Measurements from ENCODE around the gene ABCG1. TPM values are rescaled to one million over a fixed set of nuclear protein-coding genes. Genes with fewer than 3 reads are reported as not detected.

ABCG1 gene
- total and polyA plus RNA-seq, 2 experiments from 2014 or later = 8.4 to 10.7 TPM

DNA sequence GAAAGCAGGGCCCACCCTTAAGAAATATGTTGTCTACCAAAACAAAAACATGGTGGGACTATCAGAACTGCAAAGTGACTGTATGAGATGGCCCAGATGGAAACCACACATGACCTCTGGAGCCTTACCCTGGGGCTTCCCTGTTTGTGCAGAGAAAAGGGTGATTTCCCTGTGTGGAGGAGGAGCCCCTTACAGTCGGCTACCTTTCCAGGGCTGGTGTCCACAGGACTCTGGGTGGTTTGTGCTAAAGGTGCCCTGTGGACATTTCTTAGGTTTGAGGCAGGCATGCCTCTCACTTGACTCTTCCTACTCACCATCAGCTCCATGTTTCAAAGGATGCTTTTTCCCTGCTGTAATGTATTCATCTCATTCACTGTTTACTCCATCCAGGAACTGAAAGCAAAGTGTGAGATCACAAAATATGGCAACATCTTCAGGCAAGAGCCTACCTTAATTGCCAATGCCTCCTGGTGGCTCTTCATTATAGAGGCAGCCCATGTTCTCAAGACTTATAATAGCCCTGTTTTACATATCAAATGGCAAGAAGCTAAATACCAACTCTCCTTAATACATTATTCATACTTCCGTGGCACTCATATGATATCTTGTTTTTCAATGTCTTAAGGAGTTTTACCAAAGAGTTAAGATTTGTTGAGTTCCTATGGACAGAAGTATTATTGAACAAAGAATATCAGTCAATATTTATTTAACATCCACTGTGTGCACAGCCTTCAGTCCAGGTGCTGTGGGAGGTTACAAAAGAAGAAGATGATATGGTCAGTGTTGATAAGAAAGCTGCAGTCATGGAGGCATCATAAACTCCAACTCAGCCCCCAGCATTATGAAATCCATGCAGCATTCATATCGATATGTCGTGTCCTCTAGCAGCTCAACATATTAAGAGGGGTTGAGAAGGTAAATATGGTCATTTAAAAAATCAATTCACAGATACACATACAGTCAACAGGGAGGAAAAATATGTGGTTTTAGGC is 111.7 kb downstream of the ABCG1 start:
- H3K4me1 ChIP-seq (ENCODE audit: insufficient read depth) = peaks cover 25% of the 10 kb centered on the region
- no peak overlapping the region for H2AFZ ChIP-seq
- H3K27me3 ChIP-seq = no peaks in the 10 kb centered on the region
- TF ChIP-seq EZH2phosphoT487 (IDR thresholded peaks at IDR 0.05; ENCODE audit: low read depth, severe bottlenecking, unreplicated experiment) (no peak), EZH2 (IDR thresholded peaks at IDR 0.05; ENCODE audit: borderline replicate concordance) (no peak)
- TF ChIP-seq, protein P1, sequence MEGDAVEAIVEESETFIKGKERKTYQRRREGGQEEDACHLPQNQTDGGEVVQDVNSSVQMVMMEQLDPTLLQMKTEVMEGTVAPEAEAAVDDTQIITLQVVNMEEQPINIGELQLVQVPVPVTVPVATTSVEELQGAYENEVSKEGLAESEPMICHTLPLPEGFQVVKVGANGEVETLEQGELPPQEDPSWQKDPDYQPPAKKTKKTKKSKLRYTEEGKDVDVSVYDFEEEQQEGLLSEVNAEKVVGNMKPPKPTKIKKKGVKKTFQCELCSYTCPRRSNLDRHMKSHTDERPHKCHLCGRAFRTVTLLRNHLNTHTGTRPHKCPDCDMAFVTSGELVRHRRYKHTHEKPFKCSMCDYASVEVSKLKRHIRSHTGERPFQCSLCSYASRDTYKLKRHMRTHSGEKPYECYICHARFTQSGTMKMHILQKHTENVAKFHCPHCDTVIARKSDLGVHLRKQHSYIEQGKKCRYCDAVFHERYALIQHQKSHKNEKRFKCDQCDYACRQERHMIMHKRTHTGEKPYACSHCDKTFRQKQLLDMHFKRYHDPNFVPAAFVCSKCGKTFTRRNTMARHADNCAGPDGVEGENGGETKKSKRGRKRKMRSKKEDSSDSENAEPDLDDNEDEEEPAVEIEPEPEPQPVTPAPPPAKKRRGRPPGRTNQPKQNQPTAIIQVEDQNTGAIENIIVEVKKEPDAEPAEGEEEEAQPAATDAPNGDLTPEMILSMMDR (IDR thresholded peaks at IDR 0.05; ENCODE audit: poor library complexity) = no peak
- no peaks in the 10 kb centered on the region for H4K20me1 ChIP-seq (ENCODE audit: insufficient read depth, poor library complexity, severe bottlenecking)
- peak overlapping the region; percentile 34 for H3K4me2 ChIP-seq
- H3K27ac ChIP-seq = peak overlapping the region; percentile 80
- DNase-seq (ENCODE audit: low spot score) = no peak
- no peaks in the 10 kb centered on the region for H3K36me3 ChIP-seq (replicated peaks; ENCODE audit: insufficient read depth, low read depth)
- no peaks in the 10 kb centered on the region for H3K9me3 ChIP-seq (ENCODE audit: low read depth)
- WGBS (ENCODE audit: low lambda C conversion rate, missing lambda C conversion rate) = 56% methylated on average over 4 of the region's 4 CpGs
- no peaks in the 10 kb centered on the region for H3K79me2 ChIP-seq
- no peaks in the 10 kb centered on the region for H3K9me2 ChIP-seq (replicated peaks; ENCODE audit: insufficient read depth)
- no peak overlapping the region for H3K4me3 ChIP-seq

DNA sequence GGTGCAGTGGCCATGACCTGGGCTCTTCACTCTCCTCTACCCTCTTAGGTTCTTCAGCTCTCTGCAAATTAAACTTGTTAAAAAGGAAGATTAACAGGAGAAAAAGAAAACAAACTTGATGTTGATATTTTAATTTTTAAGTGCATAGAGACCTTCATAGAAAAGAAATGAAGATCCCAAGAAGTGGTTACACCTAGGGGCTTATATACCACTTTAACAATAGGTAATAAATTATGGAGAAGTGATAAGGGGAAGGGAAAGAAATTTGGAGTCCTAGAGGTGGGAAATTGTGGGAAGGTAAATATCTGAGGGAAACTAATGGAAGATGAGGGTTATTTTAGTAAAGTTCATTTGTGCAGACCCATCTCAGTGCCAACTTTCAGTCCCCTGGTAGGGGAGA is 112.7 kb downstream of the ABCG1 start:
- H3K27me3 ChIP-seq = no peaks in the 10 kb centered on the region
- peak overlapping the region; percentile 80 for H3K27ac ChIP-seq
- no peaks in the 10 kb centered on the region for H3K9me2 ChIP-seq (replicated peaks; ENCODE audit: insufficient read depth)
- H3K4me3 ChIP-seq = no peak overlapping the region
- TF ChIP-seq EZH2phosphoT487 (IDR thresholded peaks at IDR 0.05; ENCODE audit: low read depth, severe bottlenecking, unreplicated experiment) (no peak), EZH2 (IDR thresholded peaks at IDR 0.05; ENCODE audit: borderline replicate concordance) (no peak)
- TF ChIP-seq, protein P1 (IDR thresholded peaks at IDR 0.05; ENCODE audit: poor library complexity) = no peak
- H3K4me2 ChIP-seq = no peak overlapping the region
- no peak overlapping the region for H2AFZ ChIP-seq
- H3K9me3 ChIP-seq (ENCODE audit: low read depth) = no peaks in the 10 kb centered on the region
- no peak for DNase-seq (ENCODE audit: low spot score)
- H3K36me3 ChIP-seq (replicated peaks; ENCODE audit: insufficient read depth, low read depth) = no peaks in the 10 kb centered on the region
- no peaks in the 10 kb centered on the region for H4K20me1 ChIP-seq (ENCODE audit: insufficient read depth, poor library complexity, severe bottlenecking)
- no peaks in the 10 kb centered on the region for H3K79me2 ChIP-seq
- peaks cover 25% of the 10 kb centered on the region for H3K4me1 ChIP-seq (ENCODE audit: insufficient read depth)

DNA sequence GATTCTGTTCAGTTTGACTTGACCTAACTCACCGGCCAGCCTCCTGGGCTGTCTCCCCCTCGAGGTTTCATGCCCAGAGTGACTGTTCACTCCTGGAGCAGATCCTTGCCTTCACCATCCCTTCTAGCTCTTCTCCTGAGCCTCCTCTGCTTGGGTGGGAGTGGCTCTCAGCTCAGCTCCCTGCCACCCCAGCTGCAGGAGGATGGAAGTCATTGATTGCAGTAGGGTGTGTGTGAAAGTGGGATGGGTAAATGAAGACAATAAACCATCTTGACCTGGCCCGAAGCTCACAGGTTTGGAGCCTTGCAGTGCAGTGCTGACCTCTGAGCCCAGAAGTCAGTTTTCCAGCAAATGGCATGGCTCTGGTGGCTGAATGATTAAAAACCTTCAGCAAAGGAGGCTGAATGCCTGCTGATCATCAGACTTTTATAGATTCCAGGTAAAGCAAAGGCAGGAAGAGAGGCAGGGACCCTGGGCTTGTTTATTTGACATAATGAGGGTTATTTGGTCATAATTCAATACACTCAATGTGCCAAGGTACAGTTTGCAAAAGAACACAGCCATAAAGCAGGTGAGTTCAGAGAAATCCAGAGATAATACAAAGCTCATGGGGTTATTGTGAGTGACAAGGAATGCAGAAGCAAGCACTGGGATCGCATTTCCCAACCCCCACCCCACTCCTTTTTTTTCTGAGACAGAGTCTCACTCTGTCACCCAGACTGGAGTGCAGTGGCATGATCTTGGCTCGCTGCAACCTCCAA is 113.8 kb downstream of the ABCG1 start:
- peak overlapping the region; percentile 80 for H3K27ac ChIP-seq
- H2AFZ ChIP-seq = no peak overlapping the region
- H3K79me2 ChIP-seq = no peaks in the 10 kb centered on the region
- TF ChIP-seq EZH2phosphoT487 (IDR thresholded peaks at IDR 0.05; ENCODE audit: low read depth, severe bottlenecking, unreplicated experiment) = no peak
- TF ChIP-seq, protein P1 (IDR thresholded peaks at IDR 0.05; ENCODE audit: poor library complexity) = no peak
- TF ChIP-seq EZH2 (IDR thresholded peaks at IDR 0.05; ENCODE audit: borderline replicate concordance) = no peak
- H3K4me2 ChIP-seq = no peak overlapping the region
- H3K4me3 ChIP-seq = no peak overlapping the region
- 66% methylated on average over 5 of the region's 5 CpGs for WGBS (ENCODE audit: low lambda C conversion rate, missing lambda C conversion rate)
- H3K4me1 ChIP-seq (ENCODE audit: insufficient read depth) = peaks cover 25% of the 10 kb centered on the region
- no peaks in the 10 kb centered on the region for H3K9me2 ChIP-seq (replicated peaks; ENCODE audit: insufficient read depth)
- no peaks in the 10 kb centered on the region for H3K36me3 ChIP-seq (replicated peaks; ENCODE audit: insufficient read depth, low read depth)
- H3K9me3 ChIP-seq (ENCODE audit: low read depth) = no peaks in the 10 kb centered on the region
- H3K27me3 ChIP-seq = no peaks in the 10 kb centered on the region
- DNase-seq (ENCODE audit: low spot score) = peak; percentile 57
- no peaks in the 10 kb centered on the region for H4K20me1 ChIP-seq (ENCODE audit: insufficient read depth, poor library complexity, severe bottlenecking)
